ENCODE measurements around the gene SPTLC1. TPM values are rescaled to one million over a fixed set of nuclear protein-coding genes. Genes with fewer than 3 reads are reported as not detected.

Gene SPTLC1
- polyA plus RNA-seq, 2 of the 4 experiments (the other 2 are of a cell fraction) = 63.7 to 122 TPM

DNA sequence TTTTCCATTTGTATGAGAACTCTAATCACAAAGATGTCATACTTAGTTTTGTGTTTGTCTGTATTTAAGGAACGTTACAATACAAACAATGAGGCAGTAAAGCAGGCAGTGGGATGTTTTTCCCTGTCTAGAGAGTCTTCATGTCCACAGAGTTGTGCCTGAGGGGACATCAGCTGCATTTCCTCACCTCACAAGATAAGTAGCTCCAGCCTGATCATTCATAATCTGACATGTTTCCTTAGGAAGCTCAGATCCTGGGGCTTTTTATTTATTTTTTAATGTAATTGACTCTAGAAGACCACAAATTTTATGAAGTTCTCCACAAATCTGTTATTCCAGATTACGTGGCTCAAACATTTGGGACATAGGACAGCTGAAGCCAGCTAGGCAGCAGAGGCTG is 78.5 kb downstream of the SPTLC1 start:
- no peak overlapping the region for H3K27ac ChIP-seq
- ChIA-PET CTCF (interaction anchor here (1.1 kb wide), 1 partner anchor 20 kb away, joined by 3 read pairs; no protein-coding TSS in a partner anchor), POLR2A (no interaction called here)
- H3K4me2 ChIP-seq = no peak overlapping the region
- 86% methylated on average over 2 of the region's 2 CpGs for WGBS (ENCODE audit: missing lambda C conversion rate)
- TF ChIP-seq FOXS1 (CRISPR knock-in tag; IDR thresholded peaks at IDR 0.05) (no peak), FOSB (CRISPR knock-in tag; IDR thresholded peaks at IDR 0.05) (no peak), HOXB13 (CRISPR knock-in tag; IDR thresholded peaks at IDR 0.05; ENCODE audit: low read depth) (no peak), JUNB (IDR thresholded peaks at IDR 0.05) (no peak), TP53 (CRISPR knock-in tag; IDR thresholded peaks at IDR 0.05) (no peak), HEYL (CRISPR knock-in tag; IDR thresholded peaks at IDR 0.05) (no peak), MAZ (IDR thresholded peaks at IDR 0.05; ENCODE audit: borderline replicate concordance, low read depth, low read length) (no peak), GATA3 (IDR thresholded peaks at IDR 0.05; ENCODE audit: borderline replicate concordance) (no peak), SREBF2 (IDR thresholded peaks at IDR 0.05) (no peak), CBX8 (IDR thresholded peaks at IDR 0.05) (no peak), MYC (IDR thresholded peaks at IDR 0.05; ENCODE audit: borderline replicate concordance, low read length) (no peak), RFX5 (IDR thresholded peaks at IDR 0.05) (no peak), HDAC2 (IDR thresholded peaks at IDR 0.05) (no peak), CHD2 (IDR thresholded peaks at IDR 0.05; ENCODE audit: low read length, partially characterized antibody) (no peak), CEBPB (IDR thresholded peaks at IDR 0.05) (no peak)
- TF ChIP-seq, protein P1, sequence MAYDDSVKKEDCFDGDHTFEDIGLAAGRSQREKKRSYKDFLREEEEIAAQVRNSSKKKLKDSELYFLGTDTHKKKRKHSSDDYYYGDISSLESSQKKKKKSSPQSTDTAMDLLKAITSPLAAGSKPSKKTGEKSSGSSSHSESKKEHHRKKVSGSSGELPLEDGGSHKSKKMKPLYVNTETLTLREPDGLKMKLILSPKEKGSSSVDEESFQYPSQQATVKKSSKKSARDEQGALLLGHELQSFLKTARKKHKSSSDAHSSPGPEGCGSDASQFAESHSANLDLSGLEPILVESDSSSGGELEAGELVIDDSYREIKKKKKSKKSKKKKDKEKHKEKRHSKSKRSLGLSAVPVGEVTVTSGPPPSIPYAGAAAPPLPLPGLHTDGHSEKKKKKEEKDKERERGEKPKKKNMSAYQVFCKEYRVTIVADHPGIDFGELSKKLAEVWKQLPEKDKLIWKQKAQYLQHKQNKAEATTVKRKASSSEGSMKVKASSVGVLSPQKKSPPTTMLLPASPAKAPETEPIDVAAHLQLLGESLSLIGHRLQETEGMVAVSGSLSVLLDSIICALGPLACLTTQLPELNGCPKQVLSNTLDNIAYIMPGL (CRISPR knock-in tag; IDR thresholded peaks at IDR 0.05; ENCODE audit: borderline replicate concordance) = no peak
- TF ChIP-seq, protein P2, sequence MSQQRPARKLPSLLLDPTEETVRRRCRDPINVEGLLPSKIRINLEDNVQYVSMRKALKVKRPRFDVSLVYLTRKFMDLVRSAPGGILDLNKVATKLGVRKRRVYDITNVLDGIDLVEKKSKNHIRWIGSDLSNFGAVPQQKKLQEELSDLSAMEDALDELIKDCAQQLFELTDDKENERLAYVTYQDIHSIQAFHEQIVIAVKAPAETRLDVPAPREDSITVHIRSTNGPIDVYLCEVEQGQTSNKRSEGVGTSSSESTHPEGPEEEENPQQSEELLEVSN (IDR thresholded peaks at IDR 0.05; ENCODE audit: borderline replicate concordance, low read depth) = no peak
- TF ChIP-seq, protein P3, sequence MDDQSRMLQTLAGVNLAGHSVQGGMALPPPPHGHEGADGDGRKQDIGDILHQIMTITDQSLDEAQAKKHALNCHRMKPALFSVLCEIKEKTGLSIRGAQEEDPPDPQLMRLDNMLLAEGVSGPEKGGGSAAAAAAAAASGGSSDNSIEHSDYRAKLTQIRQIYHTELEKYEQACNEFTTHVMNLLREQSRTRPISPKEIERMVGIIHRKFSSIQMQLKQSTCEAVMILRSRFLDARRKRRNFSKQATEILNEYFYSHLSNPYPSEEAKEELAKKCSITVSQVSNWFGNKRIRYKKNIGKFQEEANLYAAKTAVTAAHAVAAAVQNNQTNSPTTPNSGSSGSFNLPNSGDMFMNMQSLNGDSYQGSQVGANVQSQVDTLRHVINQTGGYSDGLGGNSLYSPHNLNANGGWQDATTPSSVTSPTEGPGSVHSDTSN (IDR thresholded peaks at IDR 0.05) = no peak
- H3K9me3 ChIP-seq = peaks cover 6% of the 10 kb centered on the region
- no peak for ATAC-seq
- FAIRE-seq = no peak
- no peak for DNase-seq (ENCODE audit: low read depth in 1 of 2, low spot score in 1 of 2)
- no peaks in the 10 kb centered on the region for H3K4me1 ChIP-seq
- H3K4me3 ChIP-seq = no peak overlapping the region

DNA sequence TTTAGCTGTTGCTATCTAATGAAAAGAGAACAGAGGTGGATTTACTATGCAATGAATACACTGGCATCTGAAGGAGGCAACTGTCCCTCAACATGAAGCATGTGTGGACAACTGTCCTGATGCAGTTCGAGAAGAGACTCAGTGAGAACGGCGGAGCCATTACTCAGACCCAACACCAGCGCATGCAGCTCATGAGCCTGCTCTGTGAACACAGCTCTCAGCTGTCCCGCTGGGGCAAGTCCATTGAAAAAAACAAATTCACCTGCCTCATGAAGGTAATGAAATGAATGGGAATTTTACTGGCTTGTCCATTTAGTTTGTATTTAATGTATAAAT is 78.8 kb downstream of the SPTLC1 start:
- Histone ChIP-seq H3K27ac (no peak overlapping the region), H3K9me3 (peaks cover 2% of the 10 kb centered on the region; the same call in 1 of the 3 replicates), H3K4me2 (no peak overlapping the region), H3K4me3 (no peak overlapping the region), H3K4me1 (no peaks in the 10 kb centered on the region)
- CTCF ChIA-PET = interaction anchor here (1.1 kb wide), 1 partner anchor 19 kb away, joined by 3 read pairs; no protein-coding TSS in a partner anchor
- DNase-seq (ENCODE audit: low read depth in 1 of 2, low spot score in 1 of 2) = no peak
- POLR2A ChIA-PET = no interaction called here
- TF ChIP-seq, protein P4, sequence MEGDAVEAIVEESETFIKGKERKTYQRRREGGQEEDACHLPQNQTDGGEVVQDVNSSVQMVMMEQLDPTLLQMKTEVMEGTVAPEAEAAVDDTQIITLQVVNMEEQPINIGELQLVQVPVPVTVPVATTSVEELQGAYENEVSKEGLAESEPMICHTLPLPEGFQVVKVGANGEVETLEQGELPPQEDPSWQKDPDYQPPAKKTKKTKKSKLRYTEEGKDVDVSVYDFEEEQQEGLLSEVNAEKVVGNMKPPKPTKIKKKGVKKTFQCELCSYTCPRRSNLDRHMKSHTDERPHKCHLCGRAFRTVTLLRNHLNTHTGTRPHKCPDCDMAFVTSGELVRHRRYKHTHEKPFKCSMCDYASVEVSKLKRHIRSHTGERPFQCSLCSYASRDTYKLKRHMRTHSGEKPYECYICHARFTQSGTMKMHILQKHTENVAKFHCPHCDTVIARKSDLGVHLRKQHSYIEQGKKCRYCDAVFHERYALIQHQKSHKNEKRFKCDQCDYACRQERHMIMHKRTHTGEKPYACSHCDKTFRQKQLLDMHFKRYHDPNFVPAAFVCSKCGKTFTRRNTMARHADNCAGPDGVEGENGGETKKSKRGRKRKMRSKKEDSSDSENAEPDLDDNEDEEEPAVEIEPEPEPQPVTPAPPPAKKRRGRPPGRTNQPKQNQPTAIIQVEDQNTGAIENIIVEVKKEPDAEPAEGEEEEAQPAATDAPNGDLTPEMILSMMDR (IDR thresholded peaks at IDR 0.05) = no peak
- no peak for TF ChIP-seq SREBF2 (IDR thresholded peaks at IDR 0.05)
- TF ChIP-seq, protein P5, sequence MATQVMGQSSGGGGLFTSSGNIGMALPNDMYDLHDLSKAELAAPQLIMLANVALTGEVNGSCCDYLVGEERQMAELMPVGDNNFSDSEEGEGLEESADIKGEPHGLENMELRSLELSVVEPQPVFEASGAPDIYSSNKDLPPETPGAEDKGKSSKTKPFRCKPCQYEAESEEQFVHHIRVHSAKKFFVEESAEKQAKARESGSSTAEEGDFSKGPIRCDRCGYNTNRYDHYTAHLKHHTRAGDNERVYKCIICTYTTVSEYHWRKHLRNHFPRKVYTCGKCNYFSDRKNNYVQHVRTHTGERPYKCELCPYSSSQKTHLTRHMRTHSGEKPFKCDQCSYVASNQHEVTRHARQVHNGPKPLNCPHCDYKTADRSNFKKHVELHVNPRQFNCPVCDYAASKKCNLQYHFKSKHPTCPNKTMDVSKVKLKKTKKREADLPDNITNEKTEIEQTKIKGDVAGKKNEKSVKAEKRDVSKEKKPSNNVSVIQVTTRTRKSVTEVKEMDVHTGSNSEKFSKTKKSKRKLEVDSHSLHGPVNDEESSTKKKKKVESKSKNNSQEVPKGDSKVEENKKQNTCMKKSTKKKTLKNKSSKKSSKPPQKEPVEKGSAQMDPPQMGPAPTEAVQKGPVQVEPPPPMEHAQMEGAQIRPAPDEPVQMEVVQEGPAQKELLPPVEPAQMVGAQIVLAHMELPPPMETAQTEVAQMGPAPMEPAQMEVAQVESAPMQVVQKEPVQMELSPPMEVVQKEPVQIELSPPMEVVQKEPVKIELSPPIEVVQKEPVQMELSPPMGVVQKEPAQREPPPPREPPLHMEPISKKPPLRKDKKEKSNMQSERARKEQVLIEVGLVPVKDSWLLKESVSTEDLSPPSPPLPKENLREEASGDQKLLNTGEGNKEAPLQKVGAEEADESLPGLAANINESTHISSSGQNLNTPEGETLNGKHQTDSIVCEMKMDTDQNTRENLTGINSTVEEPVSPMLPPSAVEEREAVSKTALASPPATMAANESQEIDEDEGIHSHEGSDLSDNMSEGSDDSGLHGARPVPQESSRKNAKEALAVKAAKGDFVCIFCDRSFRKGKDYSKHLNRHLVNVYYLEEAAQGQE (IDR thresholded peaks at IDR 0.05) = no peak
- no peak for TF ChIP-seq CHD2 (IDR thresholded peaks at IDR 0.05; ENCODE audit: low read length, partially characterized antibody)
- no peak for TF ChIP-seq NFE2L2 (conservative IDR thresholded peaks at IDR 0.05; ENCODE audit: low read length)
- no peak for TF ChIP-seq POLR2A (IDR thresholded peaks at IDR 0.05; ENCODE audit: low read length)
- no peak for TF ChIP-seq RCOR1 (IDR thresholded peaks at IDR 0.05; ENCODE audit: low read depth, low read length)
- TF ChIP-seq RARB (CRISPR knock-in tag; IDR thresholded peaks at IDR 0.05) = no peak
- 97% methylated on average over 5 of the region's 5 CpGs for WGBS (ENCODE audit: missing lambda C conversion rate)
- no peak for FAIRE-seq
- ATAC-seq = no peak
